Activated naive CD4-positive, alpha-beta T cell treated with anti-CD3 and anti-CD28 coated beads, Interleukin-2, amount 50 U/mL, for 24 hours (primary cell): ENCODE results near the gene HES2.
A peak's percentile ranks its signal among the peaks of the same experiment; 100 is the strongest.
"Not testable (repeated sequence)": the region's sequence is repeated elsewhere in the genome, so short reads cannot be mapped to it uniquely, and the experiment has no call there.

Source experiments
- H3K27ac Mint-ChIP-seq: one replicate; pipeline ENCODE4 v1.8.0; 2021; ENCODE audit warnings: mild to moderate bottlenecking, mixed read lengths
- H3K27me3 Mint-ChIP-seq: one replicate; pipeline ENCODE4 v1.8.0; 2021; ENCODE audit warnings: mixed read lengths
- H3K36me3 Mint-ChIP-seq: one replicate; pipeline ENCODE4 v1.8.0; 2021; ENCODE audit warnings: mixed read lengths
- H3K4me1 Mint-ChIP-seq: one replicate; pipeline ENCODE4 v1.8.0; 2021; ENCODE audit warnings: mixed read lengths
- H3K4me3 Mint-ChIP-seq: one replicate; pipeline ENCODE4 v1.8.0; 2021; ENCODE audit warnings: mild to moderate bottlenecking, mixed read lengths
- H3K9me3 Mint-ChIP-seq: one replicate; pipeline ENCODE4 v1.8.0; 2021; ENCODE audit warnings: mixed read lengths

Gene HES2

DNA sequence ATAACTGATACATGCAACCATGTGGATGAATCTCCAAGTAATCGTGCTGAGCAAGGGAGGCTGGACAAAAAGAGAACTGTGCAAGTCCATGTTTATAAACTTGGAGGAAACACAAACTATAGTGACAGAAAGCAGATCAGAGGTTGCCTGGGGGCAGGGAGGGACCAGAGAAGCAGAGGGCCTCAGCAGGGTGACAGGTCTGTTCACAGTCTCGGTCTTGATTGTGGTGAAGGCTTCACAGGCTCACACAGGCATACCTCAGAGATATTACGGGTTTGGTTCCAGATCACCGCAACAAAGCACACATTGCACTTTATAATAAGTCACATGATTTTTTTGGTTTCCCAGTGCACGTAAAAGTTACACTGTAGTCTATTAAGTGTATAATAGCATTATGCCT is 54.7 kb downstream of the HES2 start:
- no peaks in the 10 kb centered on the region for H3K27me3 Mint-ChIP-seq
- H3K36me3 Mint-ChIP-seq, result no peaks in the 10 kb centered on the region
- peak overlapping the region; percentile 19 for H3K4me3 Mint-ChIP-seq
- peak overlapping the region; percentile 84 for H3K27ac Mint-ChIP-seq
- no peaks in the 10 kb centered on the region for H3K9me3 Mint-ChIP-seq
- peaks cover 44% of the 10 kb centered on the region for H3K4me1 Mint-ChIP-seq

DNA sequence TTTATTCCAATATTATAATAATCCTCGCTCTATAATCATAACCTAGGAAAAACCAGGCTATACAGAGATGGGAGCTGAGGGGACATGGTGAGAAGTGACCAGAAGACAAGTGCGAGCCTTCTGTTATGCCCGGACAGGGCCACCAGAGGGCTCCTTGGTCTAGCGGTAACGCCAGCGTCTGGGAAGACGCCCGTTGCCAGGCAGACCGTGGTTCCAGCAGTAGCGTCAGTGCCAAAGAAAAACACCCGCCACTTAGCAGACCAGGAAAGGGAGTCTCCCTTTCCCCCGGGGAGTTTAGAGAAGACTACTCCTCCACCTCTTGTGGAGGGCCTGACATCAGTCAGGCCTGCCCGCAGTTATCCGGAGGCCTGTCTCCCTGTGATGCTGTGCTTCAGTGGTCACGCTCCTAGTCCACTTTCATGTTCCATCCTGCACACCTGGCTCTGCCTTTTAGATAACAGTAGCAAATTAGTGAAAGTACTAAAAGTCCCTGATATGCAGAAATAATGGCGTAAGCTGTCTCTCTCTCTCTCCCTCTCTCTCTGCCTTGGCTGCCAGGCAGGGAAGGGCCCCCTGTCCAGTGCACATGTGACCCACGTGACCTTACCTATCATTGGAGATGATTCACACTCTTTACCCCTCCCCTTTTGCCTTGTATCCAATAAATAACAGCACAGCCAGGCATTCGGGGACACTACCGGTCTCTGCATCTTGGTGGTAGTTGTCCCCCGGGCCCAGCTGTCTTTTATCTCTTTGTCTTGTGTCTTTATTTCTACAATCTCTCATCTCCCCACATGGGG is 56.4 kb downstream of the HES2 start:
- H3K27ac Mint-ChIP-seq, H3K9me3 Mint-ChIP-seq, H3K36me3 Mint-ChIP-seq, H3K4me3 Mint-ChIP-seq, H3K27me3 Mint-ChIP-seq: not testable (repeated sequence)
- H3K4me1 Mint-ChIP-seq, result peaks cover 59% of the 10 kb centered on the region
